ENCODE results near the gene XYLT1. TPM values are rescaled to one million over a fixed set of nuclear protein-coding genes. Genes with fewer than 3 reads are reported as not detected.

The XYLT1 gene
- total RNA-seq, 2 donors from 2014 or later = 14.4 to 31.3 TPM

GRCh38 chr16:17293813-17294558, 176.8 kb downstream of the XYLT1 start:
- Histone ChIP-seq H3K4me1 (peaks cover 0 to 43% of the 10 kb centered on the region in 2 donors), H3K4me3 (no peak overlapping the region), H3K27ac (peak overlapping the region; percentile 79 to 86), H3K36me3 (no peaks in the 10 kb centered on the region), H3K27me3 (no peaks in the 10 kb centered on the region), H3K9me3 (no peaks in the 10 kb centered on the region)
- DNase-seq (ENCODE audit: low spot score) = no peak
- no peak for TF ChIP-seq CTCF (IDR thresholded peaks at IDR 0.05)

- no peak for TF ChIP-seq CTCF (IDR thresholded peaks at IDR 0.05)
- Histone ChIP-seq H3K4me3 (no peak overlapping the region), H3K27me3 (no peaks in the 10 kb centered on the region), H3K36me3 (no peaks in the 10 kb centered on the region), H3K9me3 (no peaks in the 10 kb centered on the region), H3K4me1 (peaks cover 0 to 51% of the 10 kb centered on the region in 2 donors), H3K27ac (peak overlapping the region in 1 of 2 donors; percentile 42)
- no peak for DNase-seq (ENCODE audit: low spot score)
Measured at GRCh38 chr16:17291289-17291688, 179.5 kb downstream of the XYLT1 start.

GRCh38 chr16:17289674-17290635, 180.8 kb downstream of the XYLT1 start:
- peaks cover 0 to 38% of the 10 kb centered on the region in 2 donors for H3K4me1 ChIP-seq
- no peak for TF ChIP-seq CTCF (IDR thresholded peaks at IDR 0.05)
- no peaks in the 10 kb centered on the region for H3K36me3 ChIP-seq
- no peaks in the 10 kb centered on the region for H3K9me3 ChIP-seq
- no peak overlapping the region for H3K4me3 ChIP-seq
- peak overlapping the region in 1 of 2 donors; percentile 72 for H3K27ac ChIP-seq
- no peak for DNase-seq (ENCODE audit: low spot score)
- H3K27me3 ChIP-seq = no peaks in the 10 kb centered on the region

GRCh38 chr16:17289050-17289449, 181.7 kb downstream of the XYLT1 start:
- Histone ChIP-seq H3K4me1 (peaks cover 0 to 29% of the 10 kb centered on the region in 2 donors), H3K4me3 (no peak overlapping the region), H3K9me3 (no peaks in the 10 kb centered on the region), H3K36me3 (no peaks in the 10 kb centered on the region), H3K27ac (peak overlapping the region in 1 of 2 donors; percentile 18), H3K27me3 (no peaks in the 10 kb centered on the region)
- no peak for DNase-seq (ENCODE audit: low spot score)
- TF ChIP-seq CTCF (IDR thresholded peaks at IDR 0.05) = no peak

GRCh38 chr16:17287166-17287800, 183.5 kb downstream of the XYLT1 start:
- no peaks in the 10 kb centered on the region for H3K36me3 ChIP-seq
- H3K27me3 ChIP-seq = no peaks in the 10 kb centered on the region
- no peak for TF ChIP-seq CTCF (IDR thresholded peaks at IDR 0.05)
- H3K4me1 ChIP-seq = peaks cover 0 to 25% of the 10 kb centered on the region in 2 donors
- DNase-seq (ENCODE audit: low spot score) = no peak
- no peaks in the 10 kb centered on the region for H3K9me3 ChIP-seq
- H3K27ac ChIP-seq = peak overlapping the region in 1 of 2 donors; percentile 12
- no peak overlapping the region for H3K4me3 ChIP-seq
